DND-41 (cell line): ENCODE data around the gene KRTCAP2.

ENCODE experiments used
- EZH2 ChIP-seq: IDR thresholded peaks from 3 replicates; pipeline ENCODE4 v1.6.1; 2012; ENCODE audit warnings: borderline replicate concordance, low read depth, mild to moderate bottlenecking, moderate library complexity, low read length, inconsistent platforms; ENCODE audit not compliant: severe bottlenecking
- TF ChIP-seq, protein P1 (sequence below): IDR thresholded peaks from 2 replicates; pipeline ENCODE4 v1.5.1; 2012; ENCODE audit warnings: borderline replicate concordance, low read length, moderate library complexity, mild to moderate bottlenecking; ENCODE audit not compliant: poor library complexity, severe bottlenecking; ENCODE audit errors: extremely low read depth

- TF ChIP-seq, protein P1, sequence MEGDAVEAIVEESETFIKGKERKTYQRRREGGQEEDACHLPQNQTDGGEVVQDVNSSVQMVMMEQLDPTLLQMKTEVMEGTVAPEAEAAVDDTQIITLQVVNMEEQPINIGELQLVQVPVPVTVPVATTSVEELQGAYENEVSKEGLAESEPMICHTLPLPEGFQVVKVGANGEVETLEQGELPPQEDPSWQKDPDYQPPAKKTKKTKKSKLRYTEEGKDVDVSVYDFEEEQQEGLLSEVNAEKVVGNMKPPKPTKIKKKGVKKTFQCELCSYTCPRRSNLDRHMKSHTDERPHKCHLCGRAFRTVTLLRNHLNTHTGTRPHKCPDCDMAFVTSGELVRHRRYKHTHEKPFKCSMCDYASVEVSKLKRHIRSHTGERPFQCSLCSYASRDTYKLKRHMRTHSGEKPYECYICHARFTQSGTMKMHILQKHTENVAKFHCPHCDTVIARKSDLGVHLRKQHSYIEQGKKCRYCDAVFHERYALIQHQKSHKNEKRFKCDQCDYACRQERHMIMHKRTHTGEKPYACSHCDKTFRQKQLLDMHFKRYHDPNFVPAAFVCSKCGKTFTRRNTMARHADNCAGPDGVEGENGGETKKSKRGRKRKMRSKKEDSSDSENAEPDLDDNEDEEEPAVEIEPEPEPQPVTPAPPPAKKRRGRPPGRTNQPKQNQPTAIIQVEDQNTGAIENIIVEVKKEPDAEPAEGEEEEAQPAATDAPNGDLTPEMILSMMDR = no peak
- TF ChIP-seq EZH2 = no peak
Observed at GRCh38 chr1:155177918-155178281, 4.8 kb upstream of the KRTCAP2 start.
